Ectodermal cell (in vitro differentiated cells): ENCODE results near the gene ZNF750.

ENCODE experiments used
- H3K27ac ChIP-seq: 2 replicates; pipeline ENCODE4 v1.7.0; 2013; ENCODE audit warnings: mild to moderate bottlenecking, low read depth, low read length; ENCODE audit not compliant: insufficient read depth, poor library complexity, severe bottlenecking
- H3K27me3 ChIP-seq: 2 replicates; pipeline ENCODE4 v1.7.0; 2013; ENCODE audit warnings: mild to moderate bottlenecking, low read length; ENCODE audit not compliant: insufficient read depth, control insufficient read depth, poor library complexity, severe bottlenecking
- H3K36me3 ChIP-seq: one replicate; pipeline ENCODE4 v1.7.0; 2013; ENCODE audit warnings: low read length; ENCODE audit not compliant: control insufficient read depth, insufficient read depth
- H3K4me1 ChIP-seq: one replicate; pipeline ENCODE4 v1.7.0; 2013; ENCODE audit warnings: low read length; ENCODE audit not compliant: control insufficient read depth, insufficient read depth
- H3K4me3 ChIP-seq: 2 replicates; pipeline ENCODE4 v1.7.0; 2013; ENCODE audit warnings: low read depth, low read length, control low read depth; ENCODE audit not compliant: insufficient read depth
- H3K9me3 ChIP-seq: 2 replicates; pipeline ENCODE4 v1.7.0; 2013; ENCODE audit warnings: mild to moderate bottlenecking, low read length, moderate library complexity; ENCODE audit not compliant: control insufficient read depth
- WGBS, 2 experiments: methylation state at CpG; one replicate each; pipeline ENCODE4 v1.1.7; 2013; ENCODE audit warnings: missing lambda C conversion rate in 2 of 2; 5-methylcytosine and 5-hydroxymethylcytosine counted together

The ZNF750 gene

DNA sequence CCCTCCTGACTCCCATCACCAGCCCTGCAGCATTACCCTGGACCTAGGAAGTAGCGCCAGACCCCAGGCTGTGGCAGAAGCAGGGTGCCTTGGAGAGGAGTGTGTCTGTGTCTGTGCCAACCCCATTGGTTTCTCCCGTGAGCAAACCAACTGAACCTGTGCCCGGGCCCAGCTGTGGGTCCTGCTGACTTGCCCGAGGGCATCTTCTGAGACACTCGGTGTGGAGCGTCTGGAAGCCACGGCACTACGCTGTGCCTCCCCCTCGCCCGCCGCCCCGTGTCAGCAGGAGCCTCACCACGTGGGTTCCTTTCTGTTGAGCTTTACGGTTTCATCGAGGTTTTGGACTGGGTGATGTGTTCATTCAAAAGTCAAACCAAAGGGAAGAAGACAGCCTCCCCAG is 27.8 kb downstream of the ZNF750 start:
- no peaks in the 10 kb centered on the region for H3K27me3 ChIP-seq
- 95 to 97% methylated on average over 15 of the region's 15 CpGs for WGBS, 2 experiments
- no peaks in the 10 kb centered on the region for H3K4me1 ChIP-seq
- no peak overlapping the region for H3K4me3 ChIP-seq
- H3K9me3 ChIP-seq = no peaks in the 10 kb centered on the region
- no peak overlapping the region for H3K27ac ChIP-seq
- peaks cover 14% of the 10 kb centered on the region for H3K36me3 ChIP-seq

DNA sequence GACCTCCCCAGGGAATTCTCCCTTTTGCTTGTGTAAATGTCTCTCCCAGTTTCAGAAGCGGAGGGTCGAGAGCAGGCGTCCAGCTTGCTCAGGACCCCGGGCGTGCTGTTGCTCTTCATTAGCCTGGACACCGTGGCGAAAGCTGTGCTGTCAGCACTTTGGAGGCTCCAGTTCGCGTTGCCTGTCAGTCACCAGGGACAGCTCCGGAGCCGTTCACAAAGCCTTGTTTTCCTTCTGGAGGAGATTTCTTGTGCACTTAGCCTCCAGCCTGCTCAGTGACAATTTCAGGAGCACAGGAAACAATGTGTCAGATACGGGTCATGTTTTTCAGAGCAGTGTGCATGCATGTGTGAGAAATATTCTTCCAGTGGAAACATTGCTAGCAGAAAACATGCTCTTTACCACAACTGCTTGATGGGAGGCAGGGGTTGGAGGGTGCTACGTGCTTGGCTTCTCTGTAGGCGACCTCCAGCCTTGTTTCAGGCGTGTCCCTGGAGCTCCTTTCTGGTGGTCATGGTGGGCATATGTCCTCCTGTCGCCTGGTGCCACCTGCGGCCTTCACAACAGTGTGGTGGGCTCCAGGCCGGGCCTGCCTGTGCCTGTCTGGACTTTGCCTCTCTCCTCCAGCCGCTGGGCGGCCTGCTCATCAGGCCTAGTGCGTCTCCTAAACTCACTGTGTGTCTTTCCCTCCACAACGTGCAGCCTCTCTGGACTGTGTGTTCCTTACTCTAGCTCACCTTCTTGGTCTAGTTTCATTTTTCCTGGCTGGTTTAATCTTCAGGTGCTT is 29.0 kb downstream of the ZNF750 start:
- H3K27ac ChIP-seq = no peak overlapping the region
- H3K4me3 ChIP-seq = no peak overlapping the region
- H3K9me3 ChIP-seq = no peaks in the 10 kb centered on the region
- peaks cover 10% of the 10 kb centered on the region for H3K36me3 ChIP-seq
- 95 to 96% methylated on average over 22 of the region's 22 CpGs for WGBS, 2 experiments
- no peaks in the 10 kb centered on the region for H3K4me1 ChIP-seq
- H3K27me3 ChIP-seq = no peaks in the 10 kb centered on the region

DNA sequence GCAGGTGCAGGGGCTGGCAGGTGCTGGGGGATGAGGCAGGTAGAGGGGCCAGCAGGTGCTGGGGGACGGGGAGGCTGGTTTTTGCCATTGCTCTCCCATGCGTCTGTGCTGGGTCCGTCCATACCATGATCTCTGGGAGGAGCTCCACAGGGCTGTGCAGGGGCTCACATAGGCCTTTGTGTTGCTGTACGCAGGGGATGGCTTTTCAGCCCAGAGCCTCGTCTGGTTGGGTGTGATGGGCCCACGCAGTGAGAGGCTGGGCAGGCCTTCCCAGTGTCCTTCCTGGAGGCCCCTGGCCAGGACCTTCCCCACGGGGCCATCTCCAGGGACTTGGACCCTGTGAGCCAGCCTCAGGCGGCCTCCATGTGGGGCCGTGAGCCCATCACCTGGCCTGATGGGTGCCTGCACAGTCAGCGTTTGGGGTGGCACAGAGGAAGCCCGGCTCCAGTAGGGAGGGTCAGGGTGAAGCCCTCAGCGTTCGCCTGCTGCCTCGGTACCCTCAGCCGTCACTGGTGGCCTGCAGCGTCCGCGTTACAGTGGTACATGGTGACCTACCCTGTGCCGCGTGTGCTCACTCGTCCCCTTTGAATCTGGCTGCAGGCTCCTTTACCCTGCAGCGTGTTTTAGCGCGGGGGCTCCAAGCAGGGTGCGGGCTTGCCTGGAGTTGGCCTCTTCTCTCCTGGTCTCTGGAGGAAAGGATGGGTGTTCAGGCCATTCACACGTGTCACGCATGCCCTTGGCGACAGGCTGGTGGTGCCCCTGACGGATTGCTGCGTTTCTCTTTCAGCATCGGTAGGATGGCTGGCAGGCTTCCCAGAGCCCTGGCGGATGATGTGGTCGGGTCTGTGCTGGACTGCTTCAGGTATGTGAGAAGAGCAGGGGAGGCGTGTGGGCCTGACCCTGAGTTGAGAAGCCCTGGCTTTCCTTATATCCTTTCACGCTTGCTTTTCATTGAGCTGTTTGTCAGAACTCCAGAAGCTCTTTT is 30.6 kb downstream of the ZNF750 start:
- peaks cover 6% of the 10 kb centered on the region for H3K36me3 ChIP-seq
- WGBS, 2 experiments = 94 to 95% methylated on average over 35 of the region's 35 CpGs
- no peak overlapping the region for H3K4me3 ChIP-seq
- H3K9me3 ChIP-seq = no peaks in the 10 kb centered on the region
- no peak overlapping the region for H3K27ac ChIP-seq
- H3K4me1 ChIP-seq = no peaks in the 10 kb centered on the region
- no peaks in the 10 kb centered on the region for H3K27me3 ChIP-seq

DNA sequence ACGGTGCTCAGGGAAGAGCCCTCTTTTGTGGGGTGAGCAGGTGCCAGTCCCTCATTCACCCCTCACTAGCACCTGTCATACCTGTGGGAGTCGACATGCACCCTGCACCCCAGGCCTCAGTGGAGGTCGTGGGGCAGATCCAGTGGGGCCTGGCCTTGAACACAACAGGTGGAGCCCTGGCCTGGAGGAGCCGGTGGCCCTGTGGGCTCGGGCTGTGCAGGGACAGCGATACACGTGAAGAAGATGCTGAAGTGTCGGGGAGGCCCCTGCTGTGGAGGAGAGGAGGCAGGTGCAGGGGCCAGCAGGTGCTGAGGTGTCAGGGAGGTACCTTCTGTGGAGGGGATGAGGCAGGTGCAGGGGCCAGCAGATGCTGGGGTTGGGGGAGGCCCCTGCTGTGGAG is 31.8 kb downstream of the ZNF750 start:
- no peaks in the 10 kb centered on the region for H3K4me1 ChIP-seq
- H3K4me3 ChIP-seq = no peak overlapping the region
- H3K9me3 ChIP-seq = no peaks in the 10 kb centered on the region
- WGBS, 2 experiments = 92 to 95% methylated on average over 8 of the region's 8 CpGs
- H3K36me3 ChIP-seq = peaks cover 6% of the 10 kb centered on the region
- no peaks in the 10 kb centered on the region for H3K27me3 ChIP-seq
- H3K27ac ChIP-seq = no peak overlapping the region

DNA sequence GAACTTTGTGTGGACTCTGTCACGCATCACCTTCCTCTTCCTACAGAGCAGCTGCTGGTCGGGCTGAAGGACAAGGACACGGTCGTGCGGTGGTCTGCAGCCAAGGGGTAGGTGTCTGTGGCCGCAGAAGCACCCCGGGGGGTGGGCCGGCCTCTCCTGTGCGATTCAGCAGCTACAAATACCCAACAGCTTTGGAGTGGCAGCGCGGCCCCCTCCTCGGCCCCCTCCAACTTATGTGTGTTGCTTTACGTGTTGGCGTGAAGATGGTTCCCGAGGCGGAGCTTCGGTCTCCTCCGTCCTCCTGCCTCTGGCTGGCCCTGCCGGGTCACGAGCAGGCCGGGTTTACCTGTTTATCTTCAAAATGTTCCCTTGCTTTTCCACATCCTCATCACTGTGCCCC is 32.3 kb downstream of the ZNF750 start:
- no peak overlapping the region for H3K27ac ChIP-seq
- 96% methylated on average over 21 of the region's 21 CpGs for WGBS, 2 experiments
- H3K4me3 ChIP-seq = no peak overlapping the region
- H3K36me3 ChIP-seq = peaks cover 6% of the 10 kb centered on the region
- H3K9me3 ChIP-seq = no peaks in the 10 kb centered on the region
- no peaks in the 10 kb centered on the region for H3K4me1 ChIP-seq
- H3K27me3 ChIP-seq = no peaks in the 10 kb centered on the region

- Histone ChIP-seq H3K36me3 (peaks cover 6% of the 10 kb centered on the region), H3K9me3 (no peaks in the 10 kb centered on the region), H3K4me3 (no peak overlapping the region), H3K4me1 (no peaks in the 10 kb centered on the region), H3K27ac (no peak overlapping the region), H3K27me3 (no peaks in the 10 kb centered on the region)
- WGBS, 2 experiments = 95% methylated on average over 9 of the region's 9 CpGs
These were observed 32.7 kb downstream of the ZNF750 start for GRCh38 chr17:82807101-82807500.

DNA sequence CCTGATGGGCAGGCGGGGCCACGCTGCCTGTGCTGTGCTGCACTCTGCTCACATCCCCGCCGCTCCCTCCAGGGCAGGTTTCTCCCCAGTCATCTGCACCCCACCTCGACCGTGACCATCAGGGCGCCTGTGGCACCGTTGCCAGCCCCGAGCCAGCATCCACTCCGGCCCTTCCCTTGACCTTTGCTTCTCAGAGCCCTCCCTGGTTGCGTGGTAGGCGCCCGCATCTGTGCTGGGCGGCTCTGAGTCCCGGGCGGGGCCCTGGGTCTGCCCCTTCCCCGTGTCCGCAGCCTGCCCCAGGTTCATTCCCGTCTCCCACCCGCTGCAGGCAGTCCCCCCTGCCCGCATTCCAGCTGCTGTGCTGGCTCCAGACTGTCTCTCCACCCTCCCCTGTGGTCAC is 33.2 kb downstream of the ZNF750 start:
- no peak overlapping the region for H3K4me3 ChIP-seq
- H3K9me3 ChIP-seq = no peaks in the 10 kb centered on the region
- H3K36me3 ChIP-seq = peaks cover 6% of the 10 kb centered on the region
- no peaks in the 10 kb centered on the region for H3K27me3 ChIP-seq
- H3K4me1 ChIP-seq = no peaks in the 10 kb centered on the region
- no peak overlapping the region for H3K27ac ChIP-seq
- 97% methylated on average over 21 of the region's 21 CpGs for WGBS, 2 experiments

GRCh38 chr17:82805823-82806222 is 34.0 kb downstream of the ZNF750 start:
- 96% methylated on average over 19 of the region's 19 CpGs for WGBS, 2 experiments
- Histone ChIP-seq H3K27me3 (no peaks in the 10 kb centered on the region), H3K36me3 (peaks cover 6% of the 10 kb centered on the region)

DNA sequence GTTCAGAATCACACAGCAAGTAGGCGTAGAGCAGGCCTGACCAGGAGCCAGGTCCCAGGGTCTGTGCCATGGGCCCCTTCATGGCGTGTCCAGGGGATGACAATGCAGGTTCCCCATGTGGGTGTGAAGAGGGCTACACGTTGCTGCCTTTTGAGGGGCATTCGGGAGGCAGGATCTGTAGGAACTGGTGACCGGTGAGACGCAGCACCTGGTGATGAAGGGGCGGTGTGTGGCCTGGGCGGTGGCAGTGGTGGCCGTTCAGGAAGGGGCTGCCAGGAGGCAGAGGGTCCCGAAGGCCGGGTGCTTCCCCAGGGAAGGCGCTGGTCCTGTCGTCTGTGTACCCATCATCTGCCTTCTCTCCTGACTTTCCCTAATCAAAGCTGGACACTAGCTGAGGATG is 34.6 kb downstream of the ZNF750 start:
- Histone ChIP-seq H3K4me3 (no peak overlapping the region), H3K27me3 (no peaks in the 10 kb centered on the region), H3K4me1 (no peaks in the 10 kb centered on the region), H3K27ac (no peak overlapping the region), H3K9me3 (no peaks in the 10 kb centered on the region), H3K36me3 (peaks cover 11% of the 10 kb centered on the region)
- 95 to 96% methylated on average over 13 of the region's 13 CpGs for WGBS, 2 experiments

More at GRCh38 chr17:82805823-82806222, 34.0 kb downstream of the ZNF750 start:
- H3K4me1 ChIP-seq = no peaks in the 10 kb centered on the region
- no peak overlapping the region for H3K4me3 ChIP-seq
- H3K9me3 ChIP-seq = no peaks in the 10 kb centered on the region
- H3K27ac ChIP-seq = no peak overlapping the region
